Measurements from ENCODE around the gene BRD3. TPM values are rescaled to one million over a fixed set of nuclear protein-coding genes. Genes with fewer than 3 reads are reported as not detected.

BRD3 gene
- polyA plus RNA-seq, 1 donor (not counting 4 experiments of a cell fraction or from before 2014, with no cell fraction given): 3.3 TPM

- H3K9ac ChIP-seq (ENCODE audit: control insufficient read depth, extremely low read depth, insufficient read depth, low read length): no peak overlapping the region
- H3K27ac ChIP-seq (ENCODE audit: control insufficient read depth, insufficient read depth, low read length): no peak overlapping the region
- TF ChIP-seq CTCF (optimal IDR thresholded peaks at IDR 0.05 in 1 of 3, IDR thresholded peaks at IDR 0.05 in 1 of 3, conservative IDR thresholded peaks at IDR 0.05 in 1 of 3; ENCODE audit: extremely low read depth in 1 of 3, insufficient read depth in 2 of 3, low read length in 3 of 3) (no peak), EZH2 (IDR thresholded peaks at IDR 0.05; ENCODE audit: low read length) (no peak)
- peaks cover 14 to 26% of the 10 kb centered on the region in 2 experiments for H3K36me3 ChIP-seq (ENCODE audit: control insufficient read depth in 2 of 2, extremely low read depth in 1 of 2, insufficient read depth in 2 of 2, low read length in 2 of 2)
- no peaks in the 10 kb centered on the region for H3K9me1 ChIP-seq (ENCODE audit: control insufficient read depth, extremely low read depth, insufficient read depth, low read length)
- no peaks in the 10 kb centered on the region for H4K20me1 ChIP-seq (ENCODE audit: control insufficient read depth, extremely low read depth, insufficient read depth, low read length)
- H2AFZ ChIP-seq (ENCODE audit: control insufficient read depth, low read length): no peak overlapping the region
- no peaks in the 10 kb centered on the region for H3K27me3 ChIP-seq (ENCODE audit: control insufficient read depth, extremely low read depth, insufficient read depth, low read length)
- DNase-seq (ENCODE audit: low read depth, low spot score): no peak
- no peak overlapping the region for H3K4me3 ChIP-seq (ENCODE audit: control insufficient read depth in 2 of 3, extremely low read depth in 1 of 3, insufficient read depth in 2 of 3, low read depth in 1 of 3, low read length in 3 of 3)
- H3K4me2 ChIP-seq (ENCODE audit: control insufficient read depth, extremely low read depth, insufficient read depth, low read depth, low read length): no peak overlapping the region
- H3K9me3 ChIP-seq (ENCODE audit: control insufficient read depth, low read depth, low read length): no peaks in the 10 kb centered on the region
- H3K79me2 ChIP-seq (ENCODE audit: control insufficient read depth, insufficient read depth, low read length): no peaks in the 10 kb centered on the region
- dilution Hi-C loops (cut with MboI; ENCODE audit: extremely low pct_ligation_motif_present, low sequenced_read_pairs): no loop called here
- no peaks in the 10 kb centered on the region for H3K4me1 ChIP-seq (ENCODE audit: control insufficient read depth, extremely low read depth, insufficient read depth, low read length)
- FAIRE-seq: no peak
These were observed 34.2 kb downstream of the BRD3 start for GRCh38 chr9:134033516-134034214.

GRCh38 chr9:134032456-134033222 lies 35.2 kb downstream of the BRD3 start:
- FAIRE-seq (no peak), DNase-seq (ENCODE audit: low read depth, low spot score) (no peak)
- dilution Hi-C loops (cut with MboI; ENCODE audit: extremely low pct_ligation_motif_present, low sequenced_read_pairs): no loop called here
- H3K4me1 ChIP-seq (ENCODE audit: control insufficient read depth, extremely low read depth, insufficient read depth, low read length): no peaks in the 10 kb centered on the region
- H4K20me1 ChIP-seq (ENCODE audit: control insufficient read depth, extremely low read depth, insufficient read depth, low read length): no peaks in the 10 kb centered on the region
- H3K4me3 ChIP-seq (ENCODE audit: control insufficient read depth in 2 of 3, extremely low read depth in 1 of 3, insufficient read depth in 2 of 3, low read depth in 1 of 3, low read length in 3 of 3): no peak overlapping the region
- no peak overlapping the region for H2AFZ ChIP-seq (ENCODE audit: control insufficient read depth, low read length)
- no peak overlapping the region for H3K4me2 ChIP-seq (ENCODE audit: control insufficient read depth, extremely low read depth, insufficient read depth, low read depth, low read length)
- no peaks in the 10 kb centered on the region for H3K27me3 ChIP-seq (ENCODE audit: control insufficient read depth, extremely low read depth, insufficient read depth, low read length)
- TF ChIP-seq CTCF (optimal IDR thresholded peaks at IDR 0.05 in 1 of 3, IDR thresholded peaks at IDR 0.05 in 1 of 3, conservative IDR thresholded peaks at IDR 0.05 in 1 of 3; ENCODE audit: extremely low read depth in 1 of 3, insufficient read depth in 2 of 3, low read length in 3 of 3) (no peak), EZH2 (IDR thresholded peaks at IDR 0.05; ENCODE audit: low read length) (no peak)
- peaks cover 14 to 26% of the 10 kb centered on the region in 2 experiments for H3K36me3 ChIP-seq (ENCODE audit: control insufficient read depth in 2 of 2, extremely low read depth in 1 of 2, insufficient read depth in 2 of 2, low read length in 2 of 2)
- no peaks in the 10 kb centered on the region for H3K9me1 ChIP-seq (ENCODE audit: control insufficient read depth, extremely low read depth, insufficient read depth, low read length)
- no peaks in the 10 kb centered on the region for H3K9me3 ChIP-seq (ENCODE audit: control insufficient read depth, low read depth, low read length)
- H3K27ac ChIP-seq (ENCODE audit: control insufficient read depth, insufficient read depth, low read length): no peak overlapping the region
- H3K79me2 ChIP-seq (ENCODE audit: control insufficient read depth, insufficient read depth, low read length): no peaks in the 10 kb centered on the region
- no peak overlapping the region for H3K9ac ChIP-seq (ENCODE audit: control insufficient read depth, extremely low read depth, insufficient read depth, low read length)
